Posterior vena cava (tissue), 2 donors: ENCODE results near the gene NELFB. TPM values are rescaled to one million over a fixed set of nuclear protein-coding genes. Genes with fewer than 3 reads are reported as not detected.
"Not testable (repeated sequence)": the region's sequence is repeated elsewhere in the genome, so short reads cannot be mapped to it uniquely, and the experiment has no call there.

Experiments
- DNase-seq: peaks from one replicate; pipeline ENCODE4 v3.0.0-alpha.2; 2020; ENCODE audit warnings: low spot score
- intact Hi-C, 2 donors: fragments of 100-400 bp; cut with DNase I; formaldehyde crosslinking; loops; one replicate each; pipeline versions ENCODE4 v1.14.1 to v1.14.2; 2022 to 2023
- total RNA-seq, 2 donors: library from RNA; stranded (reverse); fragmentation: NEBNext Ultra II Directional; extraction: Animal tissue kit (Norgen Biotek cat#: 25700); gene quantifications; one replicate each; pipeline ENCODE4 v1.2.1, GENCODE V29; 2021
- donor health status: DM: yes; HTN: yes; CAD: no.
- donor health status: DM: yes; HTN: yes; CAD: no.

NELFB gene
- total RNA-seq, 2 donors from 2014 or later = 33.3 to 36.7 TPM

- intact Hi-C loops = no loop called here
Measured at GRCh38 chr9:137243626-137244485, 11.3 kb upstream of the NELFB start.

GRCh38 chr9:137244486-137245449 lies 10.4 kb upstream of the NELFB start:
- DNase-seq = no peak
- intact Hi-C loops = no loop called here

More at GRCh38 chr9:137243626-137244485, 11.3 kb upstream of the NELFB start:
- DNase-seq = no peak

DNA sequence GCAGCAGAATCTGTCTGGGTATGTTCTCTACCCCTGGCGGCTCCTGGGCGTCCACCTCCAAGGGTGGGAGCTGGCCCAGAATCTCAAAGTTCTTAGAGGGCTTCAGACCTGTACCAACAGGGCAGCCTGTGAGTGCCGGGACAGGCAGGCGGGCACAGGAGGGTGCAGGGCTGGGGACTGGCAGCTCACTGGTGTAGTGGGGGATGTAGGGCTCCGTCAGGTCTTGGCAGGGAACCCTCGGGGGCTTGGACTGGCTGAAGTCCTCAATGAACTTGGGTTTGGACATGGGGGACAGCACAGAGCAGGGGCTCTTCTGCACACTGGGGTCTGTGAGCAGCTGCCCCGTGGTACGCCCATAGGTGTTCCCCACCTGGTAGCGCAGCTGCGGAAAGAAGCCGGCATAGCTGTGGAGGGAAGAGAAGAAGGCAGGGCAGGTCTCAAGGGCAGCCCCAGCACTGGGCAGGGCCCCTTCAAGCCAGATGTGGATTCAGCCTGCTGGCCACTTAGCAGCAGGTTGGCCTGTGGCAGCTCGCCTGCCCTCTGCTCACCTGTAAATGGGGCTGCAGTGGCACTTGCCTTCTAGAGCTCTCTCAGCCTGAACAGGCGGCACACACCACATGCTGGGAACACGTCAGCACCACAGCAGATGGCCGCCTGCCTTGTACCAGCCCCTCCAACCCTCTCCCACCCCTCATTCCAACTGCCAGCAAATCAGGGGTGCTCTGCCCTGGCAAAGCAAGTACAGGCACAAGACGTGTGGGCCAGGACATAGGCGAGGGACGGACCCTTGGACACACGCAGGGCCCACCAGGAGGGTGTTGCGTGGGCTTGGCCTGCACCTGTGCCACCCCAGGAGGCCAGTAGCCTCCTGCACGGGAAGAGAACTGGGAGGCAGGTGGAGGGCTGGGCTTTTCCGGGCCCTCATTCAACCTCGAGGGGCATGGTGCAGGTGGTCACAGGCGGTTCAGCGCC lies 9.4 kb upstream of the NELFB start:
- intact Hi-C loops = no loop called here
- DNase-seq = no peak

DNA sequence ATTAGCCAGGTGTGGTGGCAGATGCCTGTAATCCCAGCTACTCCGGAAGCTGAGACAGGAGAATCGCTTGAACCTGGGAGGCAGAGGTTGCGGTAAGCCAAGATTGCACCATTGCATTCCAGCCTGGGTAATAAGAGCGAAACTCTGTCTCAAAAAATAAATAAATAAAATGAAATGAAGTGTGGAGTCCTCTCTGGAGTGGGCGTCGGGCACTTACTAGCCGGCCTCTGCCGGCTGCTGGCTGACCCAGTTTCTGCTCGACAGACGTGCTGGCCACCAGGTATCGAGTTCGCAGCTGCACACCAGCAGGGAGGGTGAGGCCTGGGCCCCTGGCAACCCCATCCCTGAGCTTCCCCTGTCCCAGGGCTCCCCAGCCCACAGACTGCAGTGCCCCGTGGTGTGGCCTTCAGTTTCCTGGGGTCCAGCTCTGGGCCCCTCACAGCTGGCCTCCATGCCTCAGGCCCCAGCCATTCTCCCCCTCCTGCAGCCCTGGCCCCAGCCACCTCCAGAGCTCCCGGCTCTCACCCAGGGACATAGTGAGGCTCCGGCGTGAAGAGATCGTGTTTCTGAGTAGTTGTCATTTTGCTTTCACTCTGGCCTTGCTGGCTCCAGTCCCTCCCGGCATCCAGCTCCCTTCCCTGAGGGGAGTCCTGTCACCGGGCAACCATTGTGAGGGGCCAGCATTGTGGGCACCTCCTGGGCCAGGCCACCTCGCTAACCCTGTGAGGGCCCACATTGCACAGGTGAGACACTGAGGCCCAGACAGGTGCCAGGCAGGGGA lies 7.8 kb upstream of the NELFB start:
- intact Hi-C loops = no loop called here

DNA sequence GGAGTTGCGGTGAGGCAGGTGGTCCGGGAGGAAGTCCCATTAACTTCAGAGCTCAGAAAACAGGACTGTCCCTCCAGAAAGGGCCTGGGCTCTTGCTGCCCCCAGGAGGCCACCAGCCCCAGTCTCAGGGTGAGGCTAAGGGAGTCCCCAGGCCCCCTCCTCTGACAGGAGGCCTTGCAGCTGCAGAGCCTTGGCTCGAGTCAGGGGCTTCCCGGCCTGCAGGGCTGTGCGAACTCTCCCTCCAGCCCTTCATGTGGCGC lies 7.3 kb upstream of the NELFB start:
- intact Hi-C loops = no loop called here
- DNase-seq = no peak

More for the DNA sequence above, 7.8 kb upstream of the NELFB start:
- DNase-seq = no peak

GRCh38 chr9:137250329-137251193 lies 4.6 kb upstream of the NELFB start:
- DNase-seq = no peak
- intact Hi-C loops = no loop called here

GRCh38 chr9:137251194-137251461 lies 4.0 kb upstream of the NELFB start, which contains the start of gene STPG3:
Gene STPG3 (plus strand): TSS chr9:137251286. CDS start chr9:137251287, 1 bp downstream.
- intact Hi-C loops = no loop called here
- DNase-seq = no peak

DNA sequence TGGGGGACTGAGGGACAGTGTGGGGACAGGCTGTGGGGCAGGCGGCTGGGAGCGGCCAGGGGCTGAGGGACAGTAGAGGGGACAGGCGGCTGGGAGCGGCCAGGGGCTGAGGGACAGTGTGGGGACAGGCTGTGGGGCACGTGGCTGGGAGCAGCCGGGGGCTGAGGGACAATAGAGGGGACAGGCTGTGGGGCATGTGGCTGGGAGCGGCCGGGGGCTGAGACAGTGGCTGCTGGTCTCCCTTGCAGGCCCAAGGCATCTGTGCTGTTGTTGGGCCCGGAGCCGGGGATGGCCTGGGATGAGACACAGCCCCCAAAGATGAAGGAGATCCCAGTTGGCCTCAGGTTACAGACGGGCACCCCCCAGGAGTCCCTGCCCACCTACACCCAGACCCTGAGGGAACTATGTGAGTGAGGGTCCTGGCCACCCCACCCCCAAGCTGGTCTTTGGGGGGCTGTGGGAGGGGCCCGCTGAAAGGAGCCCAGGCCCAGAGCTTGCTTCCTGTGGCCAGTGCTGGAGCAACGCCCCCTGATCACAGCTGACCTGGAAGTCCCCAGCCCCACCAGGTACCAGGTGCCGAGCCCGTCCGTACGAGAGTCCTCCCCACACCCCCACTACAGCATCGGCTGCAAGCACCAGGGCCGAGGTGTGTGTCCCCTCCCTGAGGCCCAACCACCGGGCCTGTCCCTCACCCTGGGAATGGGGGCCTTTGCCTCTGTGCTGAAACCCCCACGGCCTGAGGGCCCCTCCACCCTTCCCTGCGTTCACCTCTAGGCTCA lies 3.4 kb upstream of the NELFB start:
- no peak for DNase-seq
- intact Hi-C loops = no loop called here

DNA sequence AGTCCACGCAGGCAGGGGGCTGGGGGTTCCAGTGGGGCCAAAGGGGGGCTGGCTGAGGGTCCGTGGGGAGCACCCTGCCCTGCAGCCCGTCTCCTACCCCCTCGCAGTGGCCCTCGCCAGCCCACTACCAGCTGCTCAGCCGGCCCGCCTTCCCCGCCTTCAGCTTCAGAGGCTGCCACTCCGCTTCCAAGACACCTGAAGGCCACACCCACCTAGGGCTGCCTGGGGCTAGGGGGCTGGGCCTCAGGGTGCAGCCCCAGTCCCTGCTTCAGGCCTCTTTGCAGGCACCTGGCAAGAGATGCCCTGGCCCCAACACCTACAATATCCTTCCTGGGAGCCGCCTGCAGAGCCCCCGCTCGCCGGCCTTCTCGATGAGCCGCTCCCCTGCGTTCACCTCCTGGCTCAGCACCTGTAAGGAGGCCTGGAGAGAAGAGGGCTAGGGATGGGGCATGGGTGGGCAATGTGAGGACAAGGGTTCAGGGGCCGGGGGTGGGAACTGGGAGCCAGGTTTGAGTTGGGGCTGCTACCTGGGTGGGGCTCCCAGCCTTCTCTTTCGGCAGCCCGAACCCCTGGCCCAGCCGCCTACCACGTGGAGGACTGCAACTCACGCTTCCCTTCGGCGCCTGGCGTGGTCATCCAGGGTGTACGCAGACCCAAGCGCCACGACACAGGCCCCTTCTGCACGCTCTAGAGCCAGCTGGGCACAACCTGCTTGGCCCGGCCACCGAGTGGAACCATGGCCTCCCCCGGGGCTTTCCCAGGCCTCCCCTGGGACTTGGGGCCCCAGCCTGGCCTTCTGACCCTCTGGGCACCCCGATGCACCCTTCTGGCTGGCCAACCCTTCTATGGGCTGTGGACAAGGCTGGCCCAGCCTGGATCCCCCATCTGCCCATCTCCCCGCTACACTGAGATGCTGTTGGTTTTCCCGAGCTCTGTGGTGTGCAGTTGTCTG lies 2.3 kb upstream of the NELFB start:
- DNase-seq = no peak
- intact Hi-C loops = no loop called here

GRCh38 chr9:137253717-137254623 lies 1.2 kb upstream of the NELFB start:
- intact Hi-C loops = no loop called here
- DNase-seq = no peak

- no peak for DNase-seq
- intact Hi-C loops = no loop called here
Measured at GRCh38 chr9:137255448-137256114, 454 bp downstream of the NELFB start.

GRCh38 chr9:137256362-137256761 lies 1.2 kb downstream of the NELFB start:
- intact Hi-C loops = no loop called here
- DNase-seq = no peak

DNA sequence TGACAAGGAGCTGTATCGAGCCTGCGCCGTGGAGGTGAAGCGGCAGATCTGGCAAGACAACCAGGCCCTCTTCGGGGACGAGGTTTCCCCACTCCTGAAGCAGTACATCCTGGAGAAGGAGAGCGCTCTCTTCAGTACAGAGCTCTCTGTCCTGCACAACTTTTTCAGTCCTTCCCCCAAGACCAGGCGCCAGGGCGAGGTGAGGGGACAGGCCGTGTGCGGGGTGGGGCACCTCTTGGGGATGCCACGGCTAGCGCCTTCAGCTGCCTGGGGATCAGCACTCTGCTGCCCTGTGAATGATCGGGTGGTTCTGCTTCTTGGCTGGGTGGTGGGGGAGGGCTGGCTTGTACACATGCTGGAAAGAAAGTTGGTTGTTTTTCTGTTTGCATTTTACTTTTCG lies 1.7 kb downstream of the NELFB start:
- intact Hi-C loops = loop anchor here in 1 of 2 donors (1.0 kb wide), 1 partner anchor 28 kb away; no protein-coding TSS in a partner anchor
- no peak for DNase-seq

- DNase-seq, intact Hi-C loops: not testable (repeated sequence)
Measured at GRCh38 chr9:137262173-137262908, 7.2 kb downstream of the NELFB start.
